Activated CD4-positive, alpha-beta T cell treated with anti-CD3 and anti-CD28 coated beads for 48 hours (primary cell): ENCODE results near the gene IFT88.
A peak's percentile ranks its signal among the peaks of the same experiment; 100 is the strongest.

Experiments
- DNase-seq: peaks from one replicate; pipeline ENCODE4 v3.0.0-alpha.2; 2020

Gene IFT88, protein sequence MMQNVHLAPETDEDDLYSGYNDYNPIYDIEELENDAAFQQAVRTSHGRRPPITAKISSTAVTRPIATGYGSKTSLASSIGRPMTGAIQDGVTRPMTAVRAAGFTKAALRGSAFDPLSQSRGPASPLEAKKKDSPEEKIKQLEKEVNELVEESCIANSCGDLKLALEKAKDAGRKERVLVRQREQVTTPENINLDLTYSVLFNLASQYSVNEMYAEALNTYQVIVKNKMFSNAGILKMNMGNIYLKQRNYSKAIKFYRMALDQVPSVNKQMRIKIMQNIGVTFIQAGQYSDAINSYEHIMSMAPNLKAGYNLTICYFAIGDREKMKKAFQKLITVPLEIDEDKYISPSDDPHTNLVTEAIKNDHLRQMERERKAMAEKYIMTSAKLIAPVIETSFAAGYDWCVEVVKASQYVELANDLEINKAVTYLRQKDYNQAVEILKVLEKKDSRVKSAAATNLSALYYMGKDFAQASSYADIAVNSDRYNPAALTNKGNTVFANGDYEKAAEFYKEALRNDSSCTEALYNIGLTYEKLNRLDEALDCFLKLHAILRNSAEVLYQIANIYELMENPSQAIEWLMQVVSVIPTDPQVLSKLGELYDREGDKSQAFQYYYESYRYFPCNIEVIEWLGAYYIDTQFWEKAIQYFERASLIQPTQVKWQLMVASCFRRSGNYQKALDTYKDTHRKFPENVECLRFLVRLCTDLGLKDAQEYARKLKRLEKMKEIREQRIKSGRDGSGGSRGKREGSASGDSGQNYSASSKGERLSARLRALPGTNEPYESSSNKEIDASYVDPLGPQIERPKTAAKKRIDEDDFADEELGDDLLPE

GRCh38 chr13:20566898-20567874 lies at the start of gene IFT88:
Gene IFT88, plus strand, starts transcription at chr13:20567157. Its CDS starts 7,229 bp downstream, at chr13:20574386.
- peak; percentile 83 for DNase-seq

GRCh38 chr13:20518660-20519100 lies 48.3 kb upstream of the IFT88 start:
- no peak for DNase-seq

- no peak for DNase-seq
Measured at GRCh38 chr13:20519875-20520274, 47.1 kb upstream of the IFT88 start.

DNA sequence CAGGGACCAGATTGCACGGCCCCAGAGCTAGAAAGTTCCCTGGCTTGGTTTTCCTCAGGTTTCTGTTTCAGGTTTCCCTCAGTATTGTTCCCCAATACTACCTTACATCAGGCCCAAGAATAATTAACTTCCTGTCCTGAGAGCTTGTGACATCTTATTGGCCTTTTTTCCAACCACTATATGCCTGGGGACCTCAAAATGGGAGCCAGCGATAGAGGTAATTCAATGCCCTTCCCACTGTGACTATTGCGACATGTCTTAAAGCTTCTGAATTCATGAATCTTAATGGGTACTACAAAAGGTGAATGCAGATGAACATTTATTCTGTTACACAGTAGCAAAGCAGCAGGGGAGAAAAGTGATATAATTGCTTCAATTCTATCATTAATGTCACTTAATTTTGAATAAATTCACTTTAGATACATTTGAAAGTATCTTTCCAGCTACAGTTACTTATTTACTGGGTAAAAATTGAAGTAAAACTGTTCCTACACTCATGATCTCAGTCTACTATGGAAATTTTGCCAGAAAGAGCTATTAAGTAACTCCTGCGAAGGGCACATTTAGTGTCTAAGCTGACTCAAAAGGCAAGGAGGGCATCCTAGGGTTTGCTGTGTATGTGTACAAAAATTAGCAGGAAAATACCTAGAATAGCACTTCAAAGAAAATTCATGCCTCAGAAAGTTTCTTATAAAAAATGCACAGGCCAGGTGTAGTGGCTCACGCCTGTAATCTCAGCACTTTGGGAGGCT lies 45.4 kb upstream of the IFT88 start:
- DNase-seq, result no peak

DNA sequence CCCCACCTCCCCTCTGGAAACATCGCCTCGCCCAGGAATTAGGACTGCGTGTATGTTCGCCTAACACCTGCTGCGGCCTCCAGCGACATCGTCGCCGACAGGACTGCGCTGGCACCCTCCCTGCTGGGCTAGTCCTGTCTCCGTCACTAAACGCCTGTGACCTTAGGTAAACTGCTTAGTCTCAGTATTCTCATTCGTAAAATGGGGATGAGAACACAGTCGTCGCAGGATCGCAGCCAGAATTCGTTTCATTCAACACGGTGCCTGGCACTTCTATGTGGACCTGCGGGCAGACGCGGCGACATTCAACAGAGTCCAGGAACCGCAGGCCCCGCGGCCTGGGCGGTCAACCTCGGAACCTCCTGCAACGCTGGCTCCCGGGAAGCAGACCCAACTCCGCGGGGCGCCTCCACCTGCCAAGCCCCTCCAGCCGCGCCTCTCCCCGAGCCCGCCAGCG lies 41.8 kb upstream of the IFT88 start:
- peak; percentile 49 for DNase-seq

DNA sequence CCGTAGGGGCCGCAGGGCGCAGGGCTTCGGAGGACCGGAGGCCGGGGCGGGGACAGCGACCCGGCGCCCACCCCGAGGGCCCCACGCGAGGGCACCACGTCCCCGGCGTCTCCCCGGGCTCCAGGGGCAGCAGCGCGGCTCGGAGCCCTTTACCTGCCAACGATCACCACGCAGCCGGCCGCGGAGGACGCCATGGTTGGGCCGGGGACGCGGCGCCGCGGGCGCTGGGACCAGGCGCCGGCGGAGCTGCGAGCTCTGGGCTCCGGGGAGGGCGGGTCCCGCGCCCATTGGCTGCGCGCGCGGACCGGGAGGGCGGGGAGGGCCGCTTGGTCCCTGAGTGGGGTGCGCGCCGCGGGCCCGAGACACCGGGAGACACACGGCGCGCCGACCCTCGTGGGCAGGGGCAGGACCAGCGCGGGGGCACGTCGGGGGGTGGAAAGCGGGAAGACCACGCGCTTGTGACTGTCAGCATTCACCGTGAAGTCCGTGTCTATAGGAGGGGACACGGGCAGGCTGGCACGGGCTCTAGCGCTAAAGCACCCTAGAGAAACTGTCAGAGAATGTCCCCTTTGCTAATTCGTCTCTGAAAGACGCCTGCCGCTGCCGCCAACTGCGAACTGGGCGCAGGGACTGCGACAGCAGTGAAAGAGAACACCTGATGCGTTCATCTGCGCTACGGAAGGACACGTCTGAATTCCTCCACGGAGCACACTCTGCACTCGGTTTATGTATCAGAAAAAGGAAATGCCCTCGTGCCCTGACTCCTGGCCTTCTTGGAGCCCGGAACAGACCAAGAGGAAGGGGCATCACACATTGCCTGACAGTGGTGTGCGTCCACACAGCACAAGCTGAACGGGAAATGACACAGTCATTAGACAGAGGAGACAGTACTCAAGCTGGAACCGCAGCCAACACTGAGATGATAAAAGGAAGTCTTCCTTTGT lies 41.1 kb upstream of the IFT88 start, which contains the start of gene CRYL1:
Gene CRYL1, minus strand, starts transcription at position 257 of the 944 bp plus-strand sequence. Its CDS starts 63 bp downstream, at position 194.
- DNase-seq, result peak; percentile 73

- no peak for DNase-seq
Measured at GRCh38 chr13:20526664-20527063, 40.3 kb upstream of the IFT88 start.

- DNase-seq, result peak; percentile 40
Measured at GRCh38 chr13:20528452-20528851, 38.5 kb upstream of the IFT88 start.

- DNase-seq, result no peak
Measured at GRCh38 chr13:20534038-20534608, 32.8 kb upstream of the IFT88 start.

DNA sequence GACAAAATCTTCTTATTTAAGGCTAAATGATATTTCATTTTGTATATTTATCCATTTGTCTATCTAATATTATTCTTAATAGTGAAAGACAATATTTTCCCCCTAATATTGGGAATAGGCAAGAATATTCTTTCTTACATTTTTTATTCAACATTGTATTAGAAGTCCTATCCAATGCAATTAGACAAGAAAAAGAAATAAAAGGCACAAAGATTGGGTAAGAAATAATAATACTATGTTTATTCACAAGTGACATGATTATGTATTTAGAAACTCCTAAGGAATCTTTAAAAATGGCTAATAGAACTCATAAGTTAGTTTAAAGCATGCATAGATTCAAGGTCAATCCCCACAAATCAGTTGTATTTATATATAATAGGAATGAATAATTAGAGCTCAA lies 30.0 kb upstream of the IFT88 start:
- DNase-seq, result no peak

- DNase-seq, result no peak
Measured at GRCh38 chr13:20544201-20544923, 22.6 kb upstream of the IFT88 start.

- DNase-seq, result no peak
Measured at GRCh38 chr13:20546556-20546955, 20.4 kb upstream of the IFT88 start.

DNA sequence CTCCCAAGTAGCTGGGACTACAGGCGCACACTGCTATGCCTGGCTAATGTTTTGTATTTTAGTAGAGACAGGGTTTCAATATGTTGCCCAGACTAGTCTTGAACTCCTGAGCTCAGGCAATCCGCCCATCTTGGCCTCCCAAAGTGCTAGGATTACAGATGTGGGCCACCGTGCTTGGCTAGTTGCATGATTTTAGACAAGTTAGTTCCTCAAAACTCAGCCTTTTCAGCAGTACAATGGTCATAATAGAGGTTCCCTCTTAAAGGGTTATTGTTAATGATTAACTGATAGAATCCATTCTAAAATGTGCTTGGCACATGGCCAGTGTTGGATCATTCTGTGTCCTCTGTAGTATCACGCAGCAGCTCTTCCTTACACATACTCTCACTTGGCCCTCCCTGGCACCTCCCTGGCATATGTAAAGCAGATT lies 19.5 kb upstream of the IFT88 start:
- no peak for DNase-seq

DNA sequence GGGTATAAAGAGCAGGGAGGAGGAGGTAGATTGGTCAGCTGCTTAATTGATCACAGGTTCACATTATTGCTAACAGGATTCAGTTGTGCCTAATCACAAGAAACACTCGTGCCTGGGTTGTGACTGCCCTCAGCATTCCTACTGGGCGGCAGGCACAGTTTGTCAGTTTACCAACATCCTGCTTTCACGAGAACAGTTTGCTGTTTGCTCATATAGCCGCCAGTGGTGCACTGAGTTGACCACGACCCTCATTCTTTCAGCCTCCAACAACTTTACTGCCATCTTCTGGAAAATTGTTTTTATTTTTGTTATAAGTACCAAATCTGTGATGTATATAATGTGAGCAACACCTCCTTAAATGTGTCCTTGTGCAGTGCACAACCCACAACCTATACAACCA lies 16.2 kb upstream of the IFT88 start:
- DNase-seq, result no peak

- DNase-seq, result no peak
Measured at GRCh38 chr13:20553311-20553710, 13.6 kb upstream of the IFT88 start.

GRCh38 chr13:20558982-20559381 lies 8.0 kb upstream of the IFT88 start:
- DNase-seq, result no peak

DNA sequence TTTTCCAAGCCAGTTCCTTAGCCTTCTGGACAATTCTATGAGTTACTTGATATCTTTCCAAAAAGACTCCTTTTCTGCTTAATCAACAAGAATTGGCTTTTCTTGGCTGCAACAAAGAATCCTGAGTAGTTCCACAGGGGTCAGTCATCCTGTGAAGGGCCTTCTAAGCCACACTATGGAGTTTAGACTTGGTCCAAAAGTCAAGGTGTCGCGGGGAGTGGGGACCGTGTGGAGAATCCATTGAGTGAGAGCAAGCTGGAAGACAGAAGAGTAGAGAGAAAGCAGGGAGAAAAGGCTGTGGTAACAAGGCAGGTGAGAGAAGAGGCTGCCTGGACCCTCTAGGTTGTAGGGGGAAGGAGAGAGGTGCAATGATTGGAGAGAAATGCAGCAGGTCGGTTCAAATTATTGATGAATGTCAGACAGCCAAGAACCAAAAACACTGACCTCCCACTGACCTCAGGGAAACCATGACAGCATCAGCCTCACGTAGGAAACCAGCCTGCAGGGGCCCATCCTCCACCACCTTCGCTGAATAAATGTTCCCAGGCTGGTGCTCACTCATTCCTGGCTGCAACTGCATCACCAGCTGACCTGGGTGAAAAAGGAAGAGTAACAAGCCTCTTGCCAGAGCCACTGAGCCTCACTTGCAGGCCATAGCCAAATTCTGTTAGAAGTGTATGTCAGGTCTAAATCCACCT lies 7.1 kb upstream of the IFT88 start:
- DNase-seq, result no peak

- DNase-seq, result no peak
Measured at GRCh38 chr13:20561741-20562140, 5.2 kb upstream of the IFT88 start.
